SK-N-SH (cell line): ENCODE results near the gene MYH3. TPM values are rescaled to one million over a fixed set of nuclear protein-coding genes. Genes with fewer than 3 reads are reported as not detected.

ENCODE experiments used
- CTCF ChIA-PET: fragments of 300-600, 350-600 bp; formaldehyde crosslinking; extraction: SDS; loops from one replicate; lab custom pipeline; 2021; lab: Yijun Ruan, JAX
- POLR2A ChIA-PET: fragments of 350-600 bp; sonication (Branson Sonifier 250); formaldehyde crosslinking; extraction: SDS; loops from one replicate; lab custom pipeline; 2020; ENCODE audit warnings: antibody characterized with exemption, inconsistent platforms; lab: Yijun Ruan, JAX
- DNase-seq: peaks from one replicate; pipeline ENCODE4 v3.0.0; 2012
- H2AFZ ChIP-seq: fragments of 200-600 bp; sonication (generic); 2 replicates; pipeline ENCODE4 v1.8.1; 2016; ENCODE audit warnings: antibody characterized with exemption, mild to moderate bottlenecking, low read depth
- H3F3A ChIP-seq: fragments of 200-600 bp; sonication (generic); replicated peaks from 2 replicates; pipeline ENCODE3; 2016; ENCODE audit warnings: antibody characterized with exemption, mild to moderate bottlenecking; ENCODE audit not compliant: insufficient read depth
- H3K27ac ChIP-seq, 2 experiments: fragments of 200-500 bp in 1 of 2; fragments of 200-600 bp in 1 of 2; sonication (Bioruptor generic) in 1 of 2; sonication (generic), shearing (Covaris generic) in 1 of 2; 2 replicates each; pipeline versions ENCODE4 v1.5.1 to v1.6.1; 2014 to 2016; ENCODE audit warnings: low read depth in 2 of 2, inconsistent platforms in 1 of 2, low read length in 1 of 2, mild to moderate bottlenecking in 1 of 2, mixed read lengths in 1 of 2
- H3K27me3 ChIP-seq: fragments of 200-600 bp; sonication (generic), shearing (Covaris generic); 2 replicates; pipeline ENCODE4 v1.6.1; 2016; ENCODE audit warnings: mixed run types; ENCODE audit not compliant: insufficient read depth
- H3K36me3 ChIP-seq, 2 experiments: fragments of 200-500 bp in 1 of 2; fragments of 200-600 bp in 1 of 2; sonication (Bioruptor generic) in 1 of 2; sonication (generic) in 1 of 2; replicated peaks in 1 of 2; 2 replicates each; pipeline versions ENCODE3 to v1.5.1; 2014 to 2016; ENCODE audit warnings: low read length in 1 of 2, mild to moderate bottlenecking in 1 of 2; ENCODE audit not compliant: insufficient read depth in 2 of 2, control insufficient read depth in 1 of 2
- H3K4me1 ChIP-seq, 2 experiments: fragments of 200-500 bp in 1 of 2; fragments of 200-600 bp in 1 of 2; sonication (Bioruptor generic) in 1 of 2; sonication (generic), shearing (Covaris generic) in 1 of 2; 2 replicates each; pipeline versions ENCODE4 v1.5.1 to v1.6.1; 2014 to 2016; ENCODE audit warnings: low read depth in 1 of 2, low read length in 1 of 2, mixed run types in 1 of 2; ENCODE audit not compliant: insufficient read depth in 2 of 2, control insufficient read depth in 1 of 2
- H3K4me2 ChIP-seq: fragments of 200-600 bp; sonication (generic), shearing (Covaris generic); 2 replicates; pipeline ENCODE4 v1.6.1; 2017; ENCODE audit warnings: mixed run types
- H3K4me3 ChIP-seq, 2 experiments: fragments of 200-500 bp in 1 of 2; fragments of 200-600 bp in 1 of 2; sonication (Bioruptor generic) in 1 of 2; sonication (generic), shearing (Covaris generic) in 1 of 2; 2 replicates each; pipeline versions ENCODE4 v1.5.1 to v1.8.1; 2014 to 2016; ENCODE audit warnings: low read depth in 2 of 2, inconsistent platforms in 1 of 2, low read length in 1 of 2, mild to moderate bottlenecking in 1 of 2, mixed read lengths in 1 of 2, moderate library complexity in 1 of 2
- H3K79me2 ChIP-seq: fragments of 200-600 bp; sonication (generic); 2 replicates; pipeline ENCODE4 v1.8.1; 2017; ENCODE audit warnings: mild to moderate bottlenecking; ENCODE audit not compliant: insufficient read depth
- H3K9ac ChIP-seq: fragments of 200-600 bp; sonication (generic); 2 replicates; pipeline ENCODE4 v1.6.1; 2017; ENCODE audit warnings: mixed run types
- H3K9me2 ChIP-seq: fragments of 200-600 bp; sonication (generic); 2 replicates; pipeline ENCODE4 v1.6.1; 2017; ENCODE audit warnings: mixed run types
- H3K9me3 ChIP-seq: fragments of 200-600 bp; sonication (generic); 2 replicates; pipeline ENCODE4 v1.6.1; 2017; ENCODE audit warnings: mixed run types, mild to moderate bottlenecking, moderate library complexity
- H4K20me1 ChIP-seq: fragments of 200-600 bp; sonication (generic); 2 replicates; pipeline ENCODE4 v1.6.1; 2017; ENCODE audit warnings: mild to moderate bottlenecking, mixed run types; ENCODE audit not compliant: insufficient read depth
- CHD2 ChIP-seq: fragments of 150-350 bp; IDR thresholded peaks from 2 replicates; pipeline ENCODE4 v1.6.1; 2018; ENCODE audit warnings: low read length; ENCODE audit not compliant: partially characterized antibody
- ELF1 ChIP-seq: IDR thresholded peaks from 2 replicates; pipeline ENCODE4 v1.4.0; 2012
- EP300 ChIP-seq, 2 experiments: IDR thresholded peaks; 2 replicates each; pipeline versions ENCODE4 v1.4.0 to v1.6.1; 2012; ENCODE audit warnings: borderline replicate concordance in 1 of 2, low read depth in 1 of 2, low read length in 1 of 2
- GABPA ChIP-seq: IDR thresholded peaks from 2 replicates; pipeline ENCODE4 v1.4.0; 2012; ENCODE audit warnings: low read depth, mild to moderate bottlenecking
- MAX ChIP-seq: IDR thresholded peaks from 2 replicates; pipeline ENCODE4 v1.4.0; 2012; ENCODE audit warnings: low read depth
- NFIC ChIP-seq: IDR thresholded peaks from 2 replicates; pipeline ENCODE4 v1.4.0; 2012; ENCODE audit warnings: borderline replicate concordance
- PBX3 ChIP-seq: IDR thresholded peaks from 2 replicates; pipeline ENCODE4; 2012
- RCOR1 ChIP-seq: fragments of 150-350 bp; IDR thresholded peaks from 2 replicates; pipeline ENCODE4 v1.6.1; 2017; ENCODE audit warnings: antibody characterized with exemption, low read length
- RFX5 ChIP-seq: IDR thresholded peaks from 2 replicates; pipeline ENCODE4 v1.6.1; 2012; ENCODE audit warnings: mild to moderate bottlenecking, improper control_type of control experiment, low read length
- RXRA ChIP-seq: IDR thresholded peaks from 2 replicates; pipeline ENCODE4 v1.4.0; 2012; ENCODE audit warnings: low read depth, mild to moderate bottlenecking, borderline replicate concordance
- SMC3 ChIP-seq: IDR thresholded peaks from 2 replicates; pipeline ENCODE4 v1.6.1; 2012; ENCODE audit warnings: low read depth, low read length, improper control_type of control experiment
- TAF1 ChIP-seq: IDR thresholded peaks from 2 replicates; pipeline ENCODE4 v1.6.1; 2012; ENCODE audit warnings: low read depth, mild to moderate bottlenecking, low read length, moderate library complexity, borderline replicate concordance
- TCF12 ChIP-seq: IDR thresholded peaks from 2 replicates; pipeline ENCODE4 v1.4.0; 2012
- ZBTB33 ChIP-seq: IDR thresholded peaks from 2 replicates; pipeline ENCODE4 v1.4.0; 2012; ENCODE audit warnings: low read depth, borderline replicate concordance
- WGBS: methylation state at CpG from one replicate; pipeline ENCODE4 v1.1.6; 2017; ENCODE audit warnings: low lambda C conversion rate; 5-methylcytosine and 5-hydroxymethylcytosine counted together
- polyA plus RNA-seq, 3 experiments: library from polyadenylated mRNA; depleted of rRNA; stranded (reverse); fragments of >200 nt; gene quantifications; 2 replicates each; pipeline ENCODE4 v1.2.3, GENCODE V29; 2012
- TF ChIP-seq, protein P1 (sequence below): IDR thresholded peaks from 2 replicates; pipeline ENCODE4 v1.4.0; 2012; ENCODE audit warnings: low read depth, borderline replicate concordance
- TF ChIP-seq, protein P2 (sequence below): fragments of 150-350 bp; IDR thresholded peaks from 2 replicates; pipeline ENCODE4 v1.6.1; 2016; ENCODE audit warnings: mild to moderate bottlenecking, low read depth, low read length
- TF ChIP-seq, protein P3 (sequence below): IDR thresholded peaks from 2 replicates; pipeline ENCODE4 v1.6.1; 2012; ENCODE audit warnings: mild to moderate bottlenecking, low read depth, low read length, moderate library complexity

Gene MYH3
- polyA plus RNA-seq, 1 of the 3 experiments (the other 2 are of a cell fraction), result 2.7 TPM

DNA sequence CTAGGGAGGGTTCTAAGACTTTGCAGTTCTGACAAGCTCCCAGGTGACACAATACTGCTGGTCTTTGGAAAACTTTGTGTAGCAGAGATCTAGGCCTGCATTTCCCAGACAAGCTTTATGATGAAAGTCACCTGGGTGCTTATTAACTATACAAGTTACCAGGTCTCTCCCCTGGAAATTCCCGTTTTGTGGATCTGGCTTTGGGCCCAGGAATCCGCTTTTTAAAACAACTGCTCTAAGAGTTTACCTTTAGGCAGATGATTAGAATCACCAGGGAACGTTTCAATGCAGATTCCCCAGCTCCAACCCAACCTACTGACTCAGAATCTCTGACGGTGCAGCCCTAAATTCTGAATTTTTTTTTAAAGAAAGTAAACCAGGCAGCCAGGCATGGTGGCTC is 36.3 kb downstream of the MYH3 start:
- Histone ChIP-seq H4K20me1 (no peaks in the 10 kb centered on the region), H3K4me1 (peaks cover 0 to 2% of the 10 kb centered on the region in 2 experiments; a peak in 1 of 4 replicates), H3F3A (no peaks in the 10 kb centered on the region), H3K27me3 (no peaks in the 10 kb centered on the region), H3K9ac (no peak overlapping the region), H2AFZ (peak overlapping the region; percentile 22; the same call in 1 of the 2 replicates), H3K9me3 (no peaks in the 10 kb centered on the region), H3K4me3 (no peak overlapping the region), H3K4me2 (no peak overlapping the region), H3K79me2 (no peaks in the 10 kb centered on the region), H3K27ac (no peak overlapping the region), H3K36me3 (no peaks in the 10 kb centered on the region), H3K9me2 (no peaks in the 10 kb centered on the region)
- POLR2A ChIA-PET, result no interaction called here
- WGBS, result 13% methylated on average over 4 of the region's 4 CpGs
- TF ChIP-seq RXRA (no peak), ZBTB33 (no peak), MAX (no peak), TAF1 (no peak), NFIC (no peak), TCF12 (no peak), GABPA (no peak), RCOR1 (no peak), EP300 (IDR thresholded peaks at IDR 0.05; ENCODE audit: borderline replicate concordance in 1 of 2, low read depth in 1 of 2, low read length in 1 of 2) (no peak), RFX5 (no peak)
- TF ChIP-seq, protein P1, sequence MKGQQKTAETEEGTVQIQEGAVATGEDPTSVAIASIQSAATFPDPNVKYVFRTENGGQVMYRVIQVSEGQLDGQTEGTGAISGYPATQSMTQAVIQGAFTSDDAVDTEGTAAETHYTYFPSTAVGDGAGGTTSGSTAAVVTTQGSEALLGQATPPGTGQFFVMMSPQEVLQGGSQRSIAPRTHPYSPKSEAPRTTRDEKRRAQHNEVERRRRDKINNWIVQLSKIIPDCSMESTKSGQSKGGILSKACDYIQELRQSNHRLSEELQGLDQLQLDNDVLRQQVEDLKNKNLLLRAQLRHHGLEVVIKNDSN, result no peak
- TF ChIP-seq, protein P2, sequence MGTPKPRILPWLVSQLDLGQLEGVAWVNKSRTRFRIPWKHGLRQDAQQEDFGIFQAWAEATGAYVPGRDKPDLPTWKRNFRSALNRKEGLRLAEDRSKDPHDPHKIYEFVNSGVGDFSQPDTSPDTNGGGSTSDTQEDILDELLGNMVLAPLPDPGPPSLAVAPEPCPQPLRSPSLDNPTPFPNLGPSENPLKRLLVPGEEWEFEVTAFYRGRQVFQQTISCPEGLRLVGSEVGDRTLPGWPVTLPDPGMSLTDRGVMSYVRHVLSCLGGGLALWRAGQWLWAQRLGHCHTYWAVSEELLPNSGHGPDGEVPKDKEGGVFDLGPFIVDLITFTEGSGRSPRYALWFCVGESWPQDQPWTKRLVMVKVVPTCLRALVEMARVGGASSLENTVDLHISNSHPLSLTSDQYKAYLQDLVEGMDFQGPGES, result no peak
- CTCF ChIA-PET, result interaction anchor here (1.1 to 9.5 kb wide), 5 partner anchors 10 to 293 kb away, joined by 3 to 155 read pairs (median 3); no protein-coding TSS in a partner anchor
- no peak for DNase-seq

DNA sequence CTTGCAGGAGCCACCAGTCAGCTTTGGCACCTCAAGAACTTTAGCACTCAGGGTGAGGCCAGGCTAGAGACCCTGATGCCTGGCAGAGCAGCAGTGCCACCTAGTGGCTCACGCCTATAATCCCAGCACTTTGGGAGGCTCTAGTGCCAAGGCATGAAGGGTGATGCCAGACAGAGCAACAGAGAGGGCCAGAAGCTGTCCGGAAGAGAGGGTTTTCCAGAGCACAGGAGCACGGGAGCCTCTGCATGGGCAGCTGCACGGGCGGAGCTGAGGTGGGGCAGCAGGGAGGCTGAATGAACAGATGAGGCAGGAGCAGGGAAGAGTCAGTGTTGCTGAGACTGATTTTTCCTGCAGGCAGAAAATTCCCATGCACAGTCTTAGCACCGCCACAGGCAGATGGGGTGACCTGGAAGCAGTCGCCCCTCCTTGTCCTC is 38.9 kb downstream of the MYH3 start:
- Histone ChIP-seq H3K9ac (no peak overlapping the region), H3K4me1 (peaks cover 2 to 11% of the 10 kb centered on the region in 2 experiments; a peak in 3 of 4 replicates), H3K4me3 (peak overlapping the region in 1 of 2 experiments; percentile 44; a peak in 2 of 4 replicates), H3K9me3 (no peaks in the 10 kb centered on the region), H3K9me2 (no peaks in the 10 kb centered on the region), H3F3A (no peaks in the 10 kb centered on the region), H3K4me2 (peak overlapping the region; percentile 57; the same call in 1 of the 2 replicates), H3K27me3 (no peaks in the 10 kb centered on the region), H3K79me2 (no peaks in the 10 kb centered on the region), H2AFZ (no peak overlapping the region), H3K36me3 (no peaks in the 10 kb centered on the region), H4K20me1 (no peaks in the 10 kb centered on the region), H3K27ac (no peak overlapping the region)
- ChIA-PET CTCF (interaction anchor here (0.5 to 9.5 kb wide), 34 partner anchors 7 to 717 kb away, joined by 3 to 155 read pairs (median 4); partner anchors contain the start of gene MYH3), POLR2A (no interaction called here)
- WGBS, result 0% methylated on average over 5 of the region's 7 CpGs
- DNase-seq, result peak; percentile 75
- 0 out of 2 replicates have a peak, but pooled peaks have one; percentile 12 for TF ChIP-seq RCOR1
- TF ChIP-seq RFX5, result no peak
- no peak for TF ChIP-seq MAX
- TF ChIP-seq, protein P3, sequence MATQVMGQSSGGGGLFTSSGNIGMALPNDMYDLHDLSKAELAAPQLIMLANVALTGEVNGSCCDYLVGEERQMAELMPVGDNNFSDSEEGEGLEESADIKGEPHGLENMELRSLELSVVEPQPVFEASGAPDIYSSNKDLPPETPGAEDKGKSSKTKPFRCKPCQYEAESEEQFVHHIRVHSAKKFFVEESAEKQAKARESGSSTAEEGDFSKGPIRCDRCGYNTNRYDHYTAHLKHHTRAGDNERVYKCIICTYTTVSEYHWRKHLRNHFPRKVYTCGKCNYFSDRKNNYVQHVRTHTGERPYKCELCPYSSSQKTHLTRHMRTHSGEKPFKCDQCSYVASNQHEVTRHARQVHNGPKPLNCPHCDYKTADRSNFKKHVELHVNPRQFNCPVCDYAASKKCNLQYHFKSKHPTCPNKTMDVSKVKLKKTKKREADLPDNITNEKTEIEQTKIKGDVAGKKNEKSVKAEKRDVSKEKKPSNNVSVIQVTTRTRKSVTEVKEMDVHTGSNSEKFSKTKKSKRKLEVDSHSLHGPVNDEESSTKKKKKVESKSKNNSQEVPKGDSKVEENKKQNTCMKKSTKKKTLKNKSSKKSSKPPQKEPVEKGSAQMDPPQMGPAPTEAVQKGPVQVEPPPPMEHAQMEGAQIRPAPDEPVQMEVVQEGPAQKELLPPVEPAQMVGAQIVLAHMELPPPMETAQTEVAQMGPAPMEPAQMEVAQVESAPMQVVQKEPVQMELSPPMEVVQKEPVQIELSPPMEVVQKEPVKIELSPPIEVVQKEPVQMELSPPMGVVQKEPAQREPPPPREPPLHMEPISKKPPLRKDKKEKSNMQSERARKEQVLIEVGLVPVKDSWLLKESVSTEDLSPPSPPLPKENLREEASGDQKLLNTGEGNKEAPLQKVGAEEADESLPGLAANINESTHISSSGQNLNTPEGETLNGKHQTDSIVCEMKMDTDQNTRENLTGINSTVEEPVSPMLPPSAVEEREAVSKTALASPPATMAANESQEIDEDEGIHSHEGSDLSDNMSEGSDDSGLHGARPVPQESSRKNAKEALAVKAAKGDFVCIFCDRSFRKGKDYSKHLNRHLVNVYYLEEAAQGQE, result 0 out of 2 replicates have a peak, but pooled peaks have one; percentile 9
- no peak for TF ChIP-seq CHD2
- TF ChIP-seq ELF1, result no peak
- peak; percentile 74 for TF ChIP-seq SMC3
- TF ChIP-seq PBX3, result no peak
